Measurements from ENCODE around the gene DDRGK1.

- TF ChIP-seq, protein P1, sequence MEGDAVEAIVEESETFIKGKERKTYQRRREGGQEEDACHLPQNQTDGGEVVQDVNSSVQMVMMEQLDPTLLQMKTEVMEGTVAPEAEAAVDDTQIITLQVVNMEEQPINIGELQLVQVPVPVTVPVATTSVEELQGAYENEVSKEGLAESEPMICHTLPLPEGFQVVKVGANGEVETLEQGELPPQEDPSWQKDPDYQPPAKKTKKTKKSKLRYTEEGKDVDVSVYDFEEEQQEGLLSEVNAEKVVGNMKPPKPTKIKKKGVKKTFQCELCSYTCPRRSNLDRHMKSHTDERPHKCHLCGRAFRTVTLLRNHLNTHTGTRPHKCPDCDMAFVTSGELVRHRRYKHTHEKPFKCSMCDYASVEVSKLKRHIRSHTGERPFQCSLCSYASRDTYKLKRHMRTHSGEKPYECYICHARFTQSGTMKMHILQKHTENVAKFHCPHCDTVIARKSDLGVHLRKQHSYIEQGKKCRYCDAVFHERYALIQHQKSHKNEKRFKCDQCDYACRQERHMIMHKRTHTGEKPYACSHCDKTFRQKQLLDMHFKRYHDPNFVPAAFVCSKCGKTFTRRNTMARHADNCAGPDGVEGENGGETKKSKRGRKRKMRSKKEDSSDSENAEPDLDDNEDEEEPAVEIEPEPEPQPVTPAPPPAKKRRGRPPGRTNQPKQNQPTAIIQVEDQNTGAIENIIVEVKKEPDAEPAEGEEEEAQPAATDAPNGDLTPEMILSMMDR (IDR thresholded peaks at IDR 0.05; ENCODE audit: poor library complexity, severe bottlenecking): peak; percentile 56
- TF ChIP-seq REST (IDR thresholded peaks at IDR 0.05; ENCODE audit: borderline replicate concordance) (no peak), EZH2 (IDR thresholded peaks at IDR 0.05; ENCODE audit: borderline replicate concordance, insufficient read depth, low read length, poor library complexity, severe bottlenecking) (no peak), POLR2AphosphoS5 (IDR thresholded peaks at IDR 0.05) (no peak), TAF1 (IDR thresholded peaks at IDR 0.05; ENCODE audit: low read depth) (no peak), EP300 (conservative IDR thresholded peaks at IDR 0.05; ENCODE audit: poor library complexity, severe bottlenecking) (no peak), MXI1 (conservative IDR thresholded peaks at IDR 0.05; ENCODE audit: poor library complexity, severe bottlenecking) (no peak)
Measured at GRCh38 chr20:3218307-3218988, 14.0 kb upstream of the DDRGK1 start.
